Pancreas (tissue), 10 donors: Measurements from ENCODE around the gene CTNNA3. TPM values are rescaled to one million over a fixed set of nuclear protein-coding genes. Genes with fewer than 3 reads are reported as not detected.

ENCODE experiments used
- ATAC-seq, 4 donors: fragments of 200-7000 bp; cut with Tn5 transposase; one replicate each; pipeline versions ENCODE4 v1.8.0 to v1.9.1; 2020; ENCODE audit warnings: mild to moderate bottlenecking in 4 of 4, moderate library complexity in 4 of 4
- DNase-seq, 6 donors: peaks; one replicate each; pipeline ENCODE4 v3.0.0-alpha.2; 2020
- FAIRE-seq: peaks from 2 replicates; lab custom pipeline; 2012; peaks lifted over from hg19 to GRCh38; lab: Jason Lieb, UNC
- H3K27ac ChIP-seq, 4 donors: fragments of 200-600 bp; sonication (generic); 1 replicate in 3 of 4; 2 replicates in 1 of 4; pipeline versions ENCODE4 v1.5.0 to v1.8.0; 2020
- H3K27me3 ChIP-seq, 4 donors: fragments of 200-600 bp; one replicate each; pipeline ENCODE4 v1.8.0; 2021
- H3K36me3 ChIP-seq, 3 donors: fragments of 200-600 bp; sonication (generic) in 1 of 3; one replicate each; pipeline versions ENCODE4 v1.5.0 to v1.8.0; 2020 to 2021
- H3K4me1 ChIP-seq, 3 donors: fragments of 200-600 bp; one replicate each; pipeline ENCODE4 v1.8.0; 2021
- H3K4me3 ChIP-seq, 4 donors: fragments of 200-600 bp; sonication (generic) in 2 of 4; one replicate each; pipeline versions ENCODE4 v1.5.0 to v1.8.0; 2020 to 2021
- H3K9me3 ChIP-seq, 4 donors: fragments of 200-600 bp; one replicate each; pipeline ENCODE4 v1.8.0; 2021
- CTCF ChIP-seq, 4 donors: fragments of 200-600 bp; sonication (generic) in 3 of 4; IDR thresholded peaks; one replicate each; pipeline versions ENCODE4 v1.5.0 to v1.8.0; 2021; ENCODE audit warnings: antibody characterized with exemption in 4 of 4
- WGBS, 2 donors: extraction: QIAGEN DNeasy Blood & Tissue Kit; methylation state at CpG; one replicate each; pipeline ENCODE4 v1.1.7; 2013; 5-methylcytosine and 5-hydroxymethylcytosine counted together
- intact Hi-C, 3 donors: fragments of 100-400 bp; cut with DNase I; formaldehyde crosslinking; loops; one replicate each; pipeline versions ENCODE4 v1.11.1 to v1.14.2; 2022
- polyA plus RNA-seq, 2 donors: library from polyadenylated mRNA; stranded (reverse); fragments of 200-250 nt; gene quantifications; one replicate each; pipeline ENCODE4 v1.2.3, GENCODE V29; 2013
- total RNA-seq, 6 donors: library from RNA; stranded (reverse); fragmentation: NEBNext Ultra II Directional in 4 of 6; extraction: Animal tissue kit (Norgen Biotek cat#: 25700) in 4 of 6; gene quantifications; one replicate each; pipeline versions ENCODE4 v1.2.1 to v1.2.4, GENCODE V29; 2021 to 2023
- donor health status: healthy with polysubstance abuse.
- donor health status: DM: no; HTN: no; CAD: no; lungs with moderate emphysema.
- donor health status: DM: no; HTN: no; CAD: no.
- donor health status: control.
- donor health status: control.
- donor health status: Bipolar disorder and iron deficiency.
- donor health status: DM: yes; HTN: yes; CAD: no.
- donor health status: DM: no; HTN: no; CAD: no.
- donor health status: DM: no; HTN: no; CAD: no.
- donor health status: DM: yes; HTN: yes; CAD: no.

Gene CTNNA3
- total and polyA plus RNA-seq, 8 donors = 0.02 to 0.83 (median 0.21) TPM

GRCh38 chr10:66144016-66144415 is 1552.0 kb downstream of the CTNNA3 start:
- Histone ChIP-seq H3K27me3 (no peaks in the 10 kb centered on the region), H3K27ac (no peak overlapping the region), H3K4me1 (no peaks in the 10 kb centered on the region), H3K4me3 (no peak overlapping the region), H3K36me3 (no peaks in the 10 kb centered on the region), H3K9me3 (no peaks in the 10 kb centered on the region)
- no peak for FAIRE-seq
- no peak for TF ChIP-seq CTCF (IDR thresholded peaks at IDR 0.05)
- intact Hi-C loops = no loop called here
- no peak for DNase-seq
- ATAC-seq = no peak
- 70 to 88% methylated on average over 2 of the region's 2 CpGs for WGBS, 2 donors

GRCh38 chr10:66102756-66103155 is 1593.2 kb downstream of the CTNNA3 start:
- H3K4me1 ChIP-seq = no peaks in the 10 kb centered on the region
- WGBS, 2 donors = 58 to 68% methylated on average over 3 of the region's 3 CpGs
- no peak for DNase-seq
- TF ChIP-seq CTCF (IDR thresholded peaks at IDR 0.05) = no peak
- no peaks in the 10 kb centered on the region for H3K9me3 ChIP-seq
- FAIRE-seq = no peak
- no peaks in the 10 kb centered on the region for H3K36me3 ChIP-seq
- intact Hi-C loops = no loop called here
- no peak for ATAC-seq
- H3K27me3 ChIP-seq = no peaks in the 10 kb centered on the region
- H3K4me3 ChIP-seq = no peak overlapping the region
- no peak overlapping the region for H3K27ac ChIP-seq

- intact Hi-C loops = no loop called here
- no peaks in the 10 kb centered on the region for H3K4me1 ChIP-seq
- FAIRE-seq (no peak), ATAC-seq (no peak), DNase-seq (no peak)
- no peak for TF ChIP-seq CTCF (IDR thresholded peaks at IDR 0.05)
- no peak overlapping the region for H3K4me3 ChIP-seq
- no peaks in the 10 kb centered on the region for H3K27me3 ChIP-seq
- H3K27ac ChIP-seq = no peak overlapping the region
- no peaks in the 10 kb centered on the region for H3K36me3 ChIP-seq
- 60 to 74% methylated on average over 6 of the region's 6 CpGs for WGBS, 2 donors
- H3K9me3 ChIP-seq = no peaks in the 10 kb centered on the region
These were observed 1597.2 kb downstream of the CTNNA3 start for GRCh38 chr10:66098595-66099480.

GRCh38 chr10:66095610-66096009 is 1600.4 kb downstream of the CTNNA3 start:
- FAIRE-seq = no peak
- no peak for TF ChIP-seq CTCF (IDR thresholded peaks at IDR 0.05)
- no peaks in the 10 kb centered on the region for H3K4me1 ChIP-seq

GRCh38 chr10:66085906-66086305 is 1610.1 kb downstream of the CTNNA3 start:
- H3K27ac ChIP-seq = no peak overlapping the region
- DNase-seq (no peak), ATAC-seq (no peak), FAIRE-seq (no peak)
- H3K36me3 ChIP-seq = no peaks in the 10 kb centered on the region
- H3K4me1 ChIP-seq = no peaks in the 10 kb centered on the region
- no peak for TF ChIP-seq CTCF (IDR thresholded peaks at IDR 0.05)
- intact Hi-C loops = no loop called here
- no peaks in the 10 kb centered on the region for H3K9me3 ChIP-seq
- H3K27me3 ChIP-seq = no peaks in the 10 kb centered on the region
- 0 to 13% methylated on average over 1 of the region's 1 CpG for WGBS, 2 donors
- H3K4me3 ChIP-seq = no peak overlapping the region

More at GRCh38 chr10:66095610-66096009, 1600.4 kb downstream of the CTNNA3 start:
- no peak overlapping the region for H3K27ac ChIP-seq
- WGBS, 2 donors = 44 to 57% methylated on average over 2 of the region's 2 CpGs
- no peak overlapping the region for H3K4me3 ChIP-seq
- no peak for ATAC-seq
- H3K9me3 ChIP-seq = no peaks in the 10 kb centered on the region
- intact Hi-C loops = no loop called here
- H3K36me3 ChIP-seq = no peaks in the 10 kb centered on the region
- no peak for DNase-seq
- H3K27me3 ChIP-seq = no peaks in the 10 kb centered on the region
